Hematopoietic multipotent progenitor cell treated with erythropoietin and hydrocortisone succinate and interleukin-3 and kit ligand, for 4 days (in vitro differentiated cells): ENCODE data around the gene SYS1.
"Not testable (repeated sequence)": the region's sequence is repeated elsewhere in the genome, so short reads cannot be mapped to it uniquely, and the experiment has no call there.

Experiments used
- DNase-seq: peaks from one replicate; pipeline ENCODE4 v3.0.0-alpha.2; 2015

The SYS1 gene

DNA sequence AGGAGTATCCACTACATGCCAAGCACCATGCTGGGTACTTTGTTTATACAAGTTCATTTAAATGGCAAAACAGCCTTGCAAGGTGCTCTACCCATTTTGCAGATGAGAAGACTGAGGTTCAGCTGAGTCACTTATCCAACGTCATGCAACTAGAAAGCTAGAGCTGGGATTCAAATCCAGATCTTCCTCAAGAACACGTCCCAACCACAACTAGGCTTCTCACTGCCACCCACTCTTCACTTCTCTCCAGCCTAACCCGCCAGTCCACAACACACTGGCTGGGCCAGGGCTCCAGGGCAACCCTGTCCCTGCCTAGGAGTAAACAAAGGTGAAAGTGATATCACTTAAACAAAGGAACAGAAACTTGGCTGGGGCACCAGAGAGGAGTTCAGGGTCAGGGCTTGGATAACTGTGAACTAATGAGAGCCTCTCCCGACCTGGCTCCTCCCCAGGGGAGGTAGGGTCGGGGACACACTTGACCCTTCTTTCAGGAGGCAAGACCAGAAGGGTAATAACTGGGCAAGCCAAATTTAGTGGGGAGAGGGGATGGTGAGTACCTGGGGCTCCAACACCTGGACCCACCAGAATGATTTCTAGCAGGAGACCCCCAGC is 22.6 kb upstream of the SYS1 start:
- no peak for DNase-seq

DNA sequence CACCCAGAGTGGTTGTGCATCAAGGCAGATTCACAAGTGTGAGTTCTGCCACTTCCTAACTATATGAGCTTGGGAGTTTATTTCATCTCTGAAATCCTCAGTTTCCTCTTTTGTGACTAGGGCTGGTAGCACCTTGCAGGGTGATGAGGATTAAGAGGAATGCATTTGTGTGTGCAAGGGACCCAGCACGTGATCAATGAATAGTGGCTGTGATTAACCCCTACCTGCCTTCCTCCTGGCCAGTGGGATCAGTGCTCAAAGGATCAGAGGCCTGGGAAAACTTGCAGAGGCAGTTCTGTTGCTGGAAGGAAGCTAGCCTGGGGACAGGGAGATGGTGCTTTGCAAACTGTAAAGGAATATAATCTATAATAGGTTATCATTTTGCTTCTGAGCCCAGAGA is 22.0 kb upstream of the SYS1 start:
- no peak for DNase-seq

DNA sequence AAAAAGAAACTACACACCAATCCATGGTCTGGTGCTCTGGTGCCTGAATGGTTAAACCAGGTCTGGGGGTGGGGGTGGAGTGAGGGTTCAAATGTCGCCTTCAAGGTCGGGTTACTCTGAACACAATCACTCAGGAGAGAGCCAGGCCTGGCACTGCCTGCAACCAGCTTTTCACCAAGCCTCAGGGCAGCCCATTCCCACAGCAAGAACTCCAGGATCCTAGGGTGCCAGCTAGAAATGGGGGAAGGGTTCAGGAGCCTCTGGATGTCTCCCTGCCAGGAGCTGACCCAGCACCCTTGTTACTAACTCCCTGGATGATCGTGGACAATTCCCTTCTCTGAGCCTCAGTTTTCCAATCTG is 21.4 kb upstream of the SYS1 start:
- no peak for DNase-seq

- no peak for DNase-seq
Observed at GRCh38 chr20:45341939-45342854, 20.8 kb upstream of the SYS1 start.

DNA sequence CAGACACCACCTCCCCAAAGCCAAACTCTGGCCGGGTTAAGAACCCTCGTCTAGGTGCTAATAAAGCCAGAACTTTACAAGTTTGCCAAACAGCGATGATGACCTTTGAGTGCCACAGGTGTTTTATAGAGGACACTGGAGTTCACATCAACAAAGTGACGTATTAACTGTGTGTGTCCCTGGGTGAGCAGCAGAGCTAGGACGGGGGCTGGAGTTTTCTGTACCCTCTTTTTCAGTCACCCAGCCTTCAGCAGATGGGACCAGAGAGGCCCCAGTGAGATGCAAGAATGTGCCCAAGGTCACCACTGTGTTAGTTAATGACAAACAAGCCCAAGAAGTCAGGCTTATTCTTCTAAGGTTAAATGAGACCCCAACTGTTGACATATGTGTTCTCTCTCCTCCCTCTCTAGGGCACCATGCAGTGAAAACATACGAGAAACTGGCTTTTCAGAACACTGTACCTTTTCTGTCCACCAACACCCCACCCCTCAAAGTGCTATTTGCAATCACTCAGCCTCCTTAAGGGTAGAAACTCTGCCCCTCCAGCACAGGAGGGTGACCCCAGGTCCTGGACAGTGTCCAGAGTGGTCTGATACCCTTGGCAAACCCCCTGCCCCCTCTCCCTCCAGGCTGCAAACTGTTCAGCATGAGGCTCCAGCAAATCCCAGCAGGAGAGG is 20.0 kb upstream of the SYS1 start:
- DNase-seq, result no peak

DNA sequence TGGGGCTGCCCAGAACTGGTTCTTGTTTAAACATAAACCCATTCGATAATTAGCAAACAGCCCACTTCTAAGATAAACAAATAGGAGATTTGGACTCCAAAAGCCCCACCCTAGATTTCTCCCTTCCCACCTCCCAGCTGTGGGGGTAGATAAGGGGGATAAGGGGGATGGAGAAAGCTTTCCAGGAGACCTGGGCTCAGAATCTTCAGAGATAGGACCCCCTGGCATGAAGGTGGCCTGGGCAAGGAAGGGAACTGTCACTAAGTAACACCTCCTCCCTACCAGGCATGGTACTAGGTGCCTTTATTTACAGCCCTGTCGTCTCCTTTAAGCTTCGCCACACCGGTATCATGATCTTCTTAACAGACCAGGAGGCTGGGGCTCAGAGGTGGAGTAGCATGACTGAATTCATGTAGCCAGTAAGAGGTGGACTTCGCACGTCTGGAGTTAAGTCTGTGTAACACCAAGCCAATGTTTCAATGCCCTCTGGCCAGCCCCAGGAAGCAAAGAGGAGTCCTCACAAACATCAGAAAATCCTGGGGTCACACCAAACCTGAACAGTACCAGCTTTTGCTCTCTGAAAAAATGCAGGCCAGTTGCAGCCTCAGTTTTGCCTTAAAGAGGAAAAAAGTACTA is 19.3 kb upstream of the SYS1 start:
- peak; percentile 68 for DNase-seq

DNA sequence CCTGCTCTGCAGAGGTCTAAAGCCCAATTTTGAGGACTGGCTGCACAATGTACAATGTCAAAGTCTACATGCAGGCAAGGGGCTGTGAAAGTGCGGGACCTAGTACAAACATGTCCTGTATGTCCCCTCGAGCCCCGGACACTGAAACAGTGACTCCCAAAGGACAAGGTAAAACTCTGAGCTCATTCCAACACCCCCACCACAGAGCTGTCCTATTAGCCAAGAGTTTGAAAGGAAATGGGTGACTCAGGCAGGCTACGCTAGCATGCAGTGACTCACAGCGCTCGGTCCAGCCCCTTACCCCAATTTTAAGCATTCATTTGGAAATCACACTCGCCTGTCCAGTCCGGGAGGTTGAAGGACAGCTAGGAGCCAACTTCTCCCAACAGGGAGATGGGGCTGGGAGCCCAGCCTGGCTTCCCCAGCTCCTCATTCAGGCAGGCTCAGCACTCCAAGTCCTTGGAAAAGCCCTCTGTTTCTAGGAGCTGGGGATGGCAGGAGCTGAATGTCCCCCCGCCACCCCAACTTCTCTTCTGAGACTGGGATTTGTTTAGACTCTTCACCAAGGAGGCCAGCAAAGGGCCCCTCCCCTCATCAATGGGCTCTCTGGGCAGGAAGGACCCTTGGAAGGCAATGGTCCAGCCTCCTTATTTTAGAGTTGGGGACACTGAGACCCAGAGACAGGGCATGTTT is 18.6 kb upstream of the SYS1 start:
- DNase-seq, result no peak

DNA sequence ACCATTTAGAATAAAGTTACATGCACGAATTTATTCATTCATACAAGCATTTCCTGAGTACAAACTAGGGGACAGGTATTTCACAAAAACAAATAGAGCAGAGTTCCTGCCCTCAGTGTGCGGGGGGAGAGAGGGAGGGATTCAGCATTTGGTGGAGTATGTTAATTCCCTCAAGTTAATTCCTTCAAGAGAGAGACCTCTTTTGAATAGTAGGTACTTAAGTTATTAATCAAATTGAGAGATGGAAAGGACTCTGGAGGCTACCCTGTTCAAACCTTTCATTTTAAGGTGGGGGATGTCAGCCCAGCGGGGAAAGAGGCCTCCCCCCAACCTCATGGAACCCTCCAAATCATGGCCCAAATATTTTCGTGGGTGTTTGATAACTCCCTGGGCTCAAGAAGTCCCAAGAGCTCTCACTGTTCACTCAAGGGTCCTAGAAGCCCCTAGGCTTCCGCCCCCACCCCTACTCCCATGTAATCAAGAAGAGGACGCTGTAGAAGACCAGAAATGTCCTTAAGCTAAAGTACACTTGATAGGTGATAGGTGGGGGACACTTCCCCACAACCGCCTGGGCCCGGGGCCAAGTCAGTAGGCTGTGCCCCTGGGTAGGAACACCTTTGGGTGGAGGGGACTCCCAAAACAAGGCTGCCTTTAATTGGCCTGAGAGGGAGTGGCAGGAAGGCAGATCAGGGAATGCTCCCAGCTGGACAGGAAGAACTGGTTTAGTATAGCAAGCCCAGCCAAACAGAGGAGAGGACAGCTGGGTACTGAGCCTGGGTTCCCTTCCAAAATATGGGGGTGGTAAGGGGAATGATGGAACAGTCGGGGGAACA is 17.6 kb upstream of the SYS1 start:
- no peak for DNase-seq

- DNase-seq, result peak; percentile 49
Observed at GRCh38 chr20:45346291-45346718, 16.7 kb upstream of the SYS1 start.

GRCh38 chr20:45346851-45347250 is 16.1 kb upstream of the SYS1 start:
- DNase-seq, result no peak

GRCh38 chr20:45347297-45347935 is 15.5 kb upstream of the SYS1 start:
- no peak for DNase-seq

DNA sequence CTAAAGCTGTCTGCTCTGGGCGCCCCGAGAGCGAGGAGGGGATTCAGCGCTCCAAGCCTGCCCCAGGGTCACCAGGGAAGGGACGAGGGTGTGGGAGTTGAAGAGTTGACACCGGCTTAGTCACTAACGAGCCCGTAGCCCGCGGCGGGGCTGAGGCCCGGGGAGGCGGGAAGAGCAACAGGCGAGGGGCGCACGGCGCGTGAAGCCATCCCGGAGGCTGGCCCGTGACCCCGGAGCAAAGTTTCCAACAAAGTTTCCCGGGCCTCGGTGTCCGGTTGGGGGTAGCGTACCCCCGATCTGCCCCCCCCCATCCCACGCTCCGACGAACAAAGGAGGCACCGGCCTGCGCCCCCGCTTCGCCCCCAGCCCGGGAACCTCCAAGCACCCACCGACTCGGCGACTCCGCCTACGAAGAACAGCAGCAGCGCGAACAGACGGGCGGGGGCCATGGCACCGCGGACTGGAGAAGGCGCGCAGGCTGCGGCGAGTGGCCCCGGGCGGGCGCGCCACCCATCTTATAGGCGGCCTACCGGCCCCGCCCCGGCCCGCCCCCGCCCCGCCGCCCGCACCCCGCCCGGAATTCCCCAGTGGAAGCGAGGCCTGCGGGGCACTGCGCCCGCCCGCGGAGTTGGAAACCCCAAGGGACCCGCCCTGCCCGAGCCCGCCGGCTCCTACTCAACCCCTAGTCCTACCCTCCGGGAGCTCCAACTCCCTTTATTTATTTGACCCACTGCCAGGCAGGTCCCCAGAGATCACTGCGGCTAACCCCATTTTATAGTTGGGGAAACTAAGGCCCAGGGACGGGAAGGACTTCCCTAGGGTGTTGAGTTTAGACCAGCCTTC is 14.8 kb upstream of the SYS1 start, which contains the start of gene SDC4:
SDC4 (minus strand) TSS at position 489 of the 843 bp plus-strand sequence; CDS start at position 449, 40 bp downstream.
- peak; percentile 66 for DNase-seq

GRCh38 chr20:45350217-45350616 is 12.7 kb upstream of the SYS1 start:
- no peak for DNase-seq

- DNase-seq, result not testable (repeated sequence)
Observed at GRCh38 chr20:45350795-45351194, 12.2 kb upstream of the SYS1 start.

DNA sequence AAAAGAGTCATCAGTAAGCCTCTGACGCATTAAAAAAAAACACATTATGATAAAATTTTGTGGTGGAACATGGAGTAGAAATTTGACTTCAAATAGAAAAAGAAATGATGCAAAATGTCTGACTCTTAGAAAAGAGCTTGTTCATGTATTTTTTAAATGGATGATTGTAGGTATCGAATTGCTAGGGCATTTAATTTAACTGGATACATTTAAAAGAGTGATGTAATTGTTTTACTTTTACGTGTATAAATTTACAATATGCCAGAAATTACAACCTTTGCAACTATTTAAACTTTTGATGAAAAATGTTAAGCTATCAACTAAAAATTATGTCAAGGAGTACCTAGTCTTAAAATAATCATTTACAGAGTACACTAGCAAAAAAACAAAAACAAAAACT is 10.2 kb upstream of the SYS1 start:
- no peak for DNase-seq

DNA sequence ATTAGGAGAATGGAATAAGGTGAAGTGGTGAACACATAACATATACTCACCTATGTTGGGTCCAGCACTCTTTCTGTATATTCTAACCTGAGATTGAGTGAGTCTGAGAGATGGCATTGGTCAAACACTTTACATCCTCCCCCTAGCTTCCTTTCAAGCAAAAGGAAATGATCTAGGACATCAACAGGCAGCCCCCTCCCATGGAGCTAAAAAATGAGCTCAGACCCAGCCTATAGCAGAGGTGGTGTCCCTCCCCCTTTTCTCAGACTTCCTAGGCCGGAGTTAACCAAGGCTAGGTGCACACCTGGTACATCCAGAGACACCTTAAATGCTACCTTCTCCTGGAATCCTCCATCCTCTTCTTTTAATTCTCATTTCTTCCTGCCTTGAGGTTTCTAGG is 9.2 kb upstream of the SYS1 start:
- no peak for DNase-seq

DNA sequence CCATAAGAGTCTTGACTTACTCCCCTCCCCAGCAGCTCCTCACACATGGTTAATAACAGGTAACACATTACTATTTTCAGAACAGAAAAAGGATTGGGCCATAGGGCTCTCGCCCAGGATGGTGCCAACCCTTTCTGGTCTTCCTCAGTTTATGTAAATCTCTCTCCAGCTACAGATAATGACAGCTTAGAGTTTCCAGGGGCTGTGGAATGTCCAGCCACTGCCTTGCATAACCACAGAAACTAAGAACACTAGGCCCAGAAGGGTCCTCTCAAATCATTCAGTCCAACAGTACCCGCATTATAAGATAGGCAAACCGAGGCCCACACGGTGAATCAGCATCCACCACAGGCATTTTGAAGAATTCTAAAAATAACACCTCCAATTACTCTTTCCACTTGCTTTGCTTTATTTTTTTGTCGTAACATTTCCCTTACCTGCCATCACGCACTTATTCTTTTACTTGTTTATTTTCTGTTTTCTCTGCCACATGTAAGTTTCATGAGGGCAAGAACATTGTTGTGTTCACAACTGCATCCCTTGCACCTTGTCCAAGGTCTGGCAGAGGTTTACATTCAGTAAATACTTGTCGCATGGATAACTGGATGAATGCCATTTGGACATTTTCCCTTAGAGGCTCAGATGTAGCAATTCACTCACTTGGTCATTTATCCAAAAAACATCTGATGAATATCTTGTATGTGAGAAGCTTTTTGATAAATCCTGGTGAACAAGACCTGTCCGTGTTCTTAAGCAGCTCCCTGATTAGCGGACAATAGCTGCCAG is 8.3 kb upstream of the SYS1 start:
- no peak for DNase-seq

- no peak for DNase-seq
Observed at GRCh38 chr20:45355209-45356084, 7.5 kb upstream of the SYS1 start.
